ENCODE data around the gene CTNND2. TPM values are rescaled to one million over a fixed set of nuclear protein-coding genes. Genes with fewer than 3 reads are reported as not detected.

Gene CTNND2
- polyA plus RNA-seq, 1 donor from 2014 or later, result 67.0 TPM

- no peaks in the 10 kb centered on the region for H3K9me3 ChIP-seq (ENCODE audit: low read length)
- H3K27ac ChIP-seq (ENCODE audit: low read length), result no peak overlapping the region
- no peaks in the 10 kb centered on the region for H3K27me3 ChIP-seq (ENCODE audit: insufficient read depth, low read depth, low read length)
- H3K9me2 ChIP-seq (ENCODE audit: insufficient read depth, low read length), result no peaks in the 10 kb centered on the region
- no peaks in the 10 kb centered on the region for H4K20me1 ChIP-seq (ENCODE audit: insufficient read depth)
- H3F3A ChIP-seq (ENCODE audit: insufficient read depth, low read length, poor library complexity, severe bottlenecking), result no peaks in the 10 kb centered on the region
- no peaks in the 10 kb centered on the region for H3K79me2 ChIP-seq (replicated peaks; ENCODE audit: insufficient read depth, low read length)
- H3K4me2 ChIP-seq (ENCODE audit: low read length), result no peak overlapping the region
- no peak overlapping the region for H3K9ac ChIP-seq (ENCODE audit: low read length)
- no peaks in the 10 kb centered on the region for H3K36me3 ChIP-seq (ENCODE audit: insufficient read depth, low read length)
- TF ChIP-seq SMC3 (conservative IDR thresholded peaks at IDR 0.05; ENCODE audit: poor library complexity) (no peak), TAF1 (IDR thresholded peaks at IDR 0.05; ENCODE audit: low read depth) (no peak), EZH2 (IDR thresholded peaks at IDR 0.05; ENCODE audit: borderline replicate concordance, insufficient read depth, low read length, poor library complexity, severe bottlenecking) (no peak), REST (IDR thresholded peaks at IDR 0.05; ENCODE audit: borderline replicate concordance) (no peak), RAD21 (conservative IDR thresholded peaks at IDR 0.05) (no peak), CTCF (IDR thresholded peaks at IDR 0.05; ENCODE audit: poor library complexity, severe bottlenecking) (no peak), POLR2AphosphoS5 (IDR thresholded peaks at IDR 0.05) (no peak), MXI1 (conservative IDR thresholded peaks at IDR 0.05; ENCODE audit: poor library complexity, severe bottlenecking) (no peak), EP300 (conservative IDR thresholded peaks at IDR 0.05; ENCODE audit: poor library complexity, severe bottlenecking) (no peak)
- H3K4me3 ChIP-seq (ENCODE audit: low read length), result no peak overlapping the region
- H2AFZ ChIP-seq (ENCODE audit: low read depth, low read length), result no peak overlapping the region
Observed at GRCh38 chr5:11261241-11261640, 643.0 kb downstream of the CTNND2 start.

DNA sequence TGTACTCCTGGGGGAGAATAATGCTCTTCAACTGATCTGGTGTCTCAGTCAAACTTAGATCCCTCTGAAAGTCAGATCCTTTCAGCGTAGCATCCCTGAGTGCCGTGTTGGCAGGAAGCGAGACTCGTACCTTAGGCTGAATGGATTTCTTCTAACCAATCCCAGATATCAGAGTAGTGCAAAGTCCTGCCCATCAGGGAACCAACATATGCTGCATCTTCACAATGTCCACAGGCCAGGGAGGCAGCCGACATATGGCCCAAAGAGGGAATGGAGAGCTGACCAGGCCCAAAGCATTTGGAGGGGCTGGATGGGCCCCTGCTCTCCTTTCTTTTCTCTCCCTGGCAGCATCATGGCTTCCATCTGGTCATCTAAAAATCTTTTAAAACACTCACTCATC is 646.2 kb downstream of the CTNND2 start:
- Histone ChIP-seq H3K4me2 (ENCODE audit: low read length) (no peak overlapping the region), H4K20me1 (ENCODE audit: insufficient read depth) (no peaks in the 10 kb centered on the region), H3K9ac (ENCODE audit: low read length) (no peak overlapping the region), H3K27me3 (ENCODE audit: insufficient read depth, low read depth, low read length) (no peaks in the 10 kb centered on the region), H2AFZ (ENCODE audit: low read depth, low read length) (no peak overlapping the region), H3K9me2 (ENCODE audit: insufficient read depth, low read length) (no peaks in the 10 kb centered on the region), H3K79me2 (replicated peaks; ENCODE audit: insufficient read depth, low read length) (no peaks in the 10 kb centered on the region), H3K9me3 (ENCODE audit: low read length) (no peaks in the 10 kb centered on the region), H3K4me3 (ENCODE audit: low read length) (no peak overlapping the region), H3K27ac (ENCODE audit: low read length) (no peak overlapping the region), H3K36me3 (ENCODE audit: insufficient read depth, low read length) (no peaks in the 10 kb centered on the region), H3F3A (ENCODE audit: insufficient read depth, low read length, poor library complexity, severe bottlenecking) (no peaks in the 10 kb centered on the region)
- TF ChIP-seq RAD21 (conservative IDR thresholded peaks at IDR 0.05) (no peak), TAF1 (IDR thresholded peaks at IDR 0.05; ENCODE audit: low read depth) (no peak), REST (IDR thresholded peaks at IDR 0.05; ENCODE audit: borderline replicate concordance) (no peak), POLR2AphosphoS5 (IDR thresholded peaks at IDR 0.05) (no peak), EP300 (conservative IDR thresholded peaks at IDR 0.05; ENCODE audit: poor library complexity, severe bottlenecking) (no peak), SMC3 (conservative IDR thresholded peaks at IDR 0.05; ENCODE audit: poor library complexity) (no peak), MXI1 (conservative IDR thresholded peaks at IDR 0.05; ENCODE audit: poor library complexity, severe bottlenecking) (no peak), EZH2 (IDR thresholded peaks at IDR 0.05; ENCODE audit: borderline replicate concordance, insufficient read depth, low read length, poor library complexity, severe bottlenecking) (no peak), CTCF (IDR thresholded peaks at IDR 0.05; ENCODE audit: poor library complexity, severe bottlenecking) (no peak)
